ENCODE measurements around the gene SERINC4. TPM values are rescaled to one million over a fixed set of nuclear protein-coding genes. Genes with fewer than 3 reads are reported as not detected.
A peak's percentile ranks its signal among the peaks of the same experiment; 100 is the strongest.
"Not testable (repeated sequence)": the region's sequence is repeated elsewhere in the genome, so short reads cannot be mapped to it uniquely, and the experiment has no call there.

The SERINC4 gene
- total RNA-seq = under 1 TPM in 1 of 6 donors, not detected in 5; 0.34 TPM

DNA sequence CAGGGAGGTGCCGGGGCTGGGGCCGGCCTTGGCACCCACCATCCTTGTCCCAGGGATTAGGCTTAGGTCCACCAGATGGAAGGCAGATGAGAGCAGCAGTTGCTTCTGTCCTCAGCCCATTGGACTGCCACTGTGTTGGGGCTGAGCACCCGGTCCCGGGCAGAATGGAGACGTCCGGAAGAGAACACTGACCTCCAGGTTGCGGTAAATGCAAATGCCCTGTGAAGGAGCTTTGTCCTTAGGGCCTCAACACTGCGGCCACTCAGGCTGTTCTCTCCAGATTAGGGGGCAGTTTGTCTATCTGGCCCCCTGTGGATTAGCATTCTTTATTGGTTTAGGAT lies at the start of gene SERINC4:
TSS of gene SERINC4 (minus strand) at position 276 of the 341 bp plus-strand sequence. CDS start at position 42, 234 bp downstream.
- DNase-seq (peak in 1 of 2 donors; percentile 74), ATAC-seq (ENCODE audit: low FRiP score in 2 of 2) (peak in 1 of 2 donors; percentile 2)
- peak within 1 kb of the TSS; percentile 80 to 93 (median 87) for H3K4me3 ChIP-seq
- H3K27ac ChIP-seq = peak within 1 kb of the TSS; percentile 80 to 92 (median 84)
- TF ChIP-seq, protein P1, sequence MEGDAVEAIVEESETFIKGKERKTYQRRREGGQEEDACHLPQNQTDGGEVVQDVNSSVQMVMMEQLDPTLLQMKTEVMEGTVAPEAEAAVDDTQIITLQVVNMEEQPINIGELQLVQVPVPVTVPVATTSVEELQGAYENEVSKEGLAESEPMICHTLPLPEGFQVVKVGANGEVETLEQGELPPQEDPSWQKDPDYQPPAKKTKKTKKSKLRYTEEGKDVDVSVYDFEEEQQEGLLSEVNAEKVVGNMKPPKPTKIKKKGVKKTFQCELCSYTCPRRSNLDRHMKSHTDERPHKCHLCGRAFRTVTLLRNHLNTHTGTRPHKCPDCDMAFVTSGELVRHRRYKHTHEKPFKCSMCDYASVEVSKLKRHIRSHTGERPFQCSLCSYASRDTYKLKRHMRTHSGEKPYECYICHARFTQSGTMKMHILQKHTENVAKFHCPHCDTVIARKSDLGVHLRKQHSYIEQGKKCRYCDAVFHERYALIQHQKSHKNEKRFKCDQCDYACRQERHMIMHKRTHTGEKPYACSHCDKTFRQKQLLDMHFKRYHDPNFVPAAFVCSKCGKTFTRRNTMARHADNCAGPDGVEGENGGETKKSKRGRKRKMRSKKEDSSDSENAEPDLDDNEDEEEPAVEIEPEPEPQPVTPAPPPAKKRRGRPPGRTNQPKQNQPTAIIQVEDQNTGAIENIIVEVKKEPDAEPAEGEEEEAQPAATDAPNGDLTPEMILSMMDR (IDR thresholded peaks at IDR 0.05) = no peak
- TF ChIP-seq POLR2A (IDR thresholded peaks at IDR 0.05) (no peak), POLR2AphosphoS5 (IDR thresholded peaks at IDR 0.05) (no peak), EP300 (IDR thresholded peaks at IDR 0.05) (no peak)
- no peaks in the 10 kb centered on the region for H3K9me3 ChIP-seq
- 96 to 98% methylated on average over 7 to 8 of the region's 8 CpGs for WGBS, 2 donors
- H3K4me1 ChIP-seq = peaks cover 38 to 56% (median 42%) of the 10 kb centered on the region in 4 donors
- peaks cover 10 to 81% (median 40%) of the 10 kb centered on the region in 4 donors for H3K36me3 ChIP-seq
- H3K27me3 ChIP-seq = no peaks in the 10 kb centered on the region

DNA sequence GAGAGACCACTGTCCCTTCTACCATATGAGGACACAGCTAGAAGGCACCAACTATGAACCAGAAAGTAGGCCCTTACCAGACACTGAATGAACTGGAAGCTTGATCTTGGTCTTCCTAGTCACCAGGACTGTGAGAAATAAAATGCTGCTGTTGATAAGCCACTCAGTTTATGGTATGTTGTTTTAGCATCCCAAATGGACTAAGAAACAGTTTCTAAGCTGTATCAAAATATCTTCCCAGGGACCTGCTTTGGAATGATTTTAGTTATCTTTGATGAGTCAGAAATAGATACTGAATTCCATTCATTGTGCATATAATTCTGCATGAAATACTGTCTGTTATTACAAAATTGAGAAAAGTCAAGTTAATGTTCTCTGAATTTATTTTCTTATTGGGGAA lies 45.4 kb upstream of the SERINC4 start:
- ATAC-seq (ENCODE audit: low FRiP score in 2 of 2) (no peak), DNase-seq (no peak)
- H3K27me3 ChIP-seq = no peaks in the 10 kb centered on the region
- H3K36me3 ChIP-seq = peaks cover 0 to 27% (median 6%) of the 10 kb centered on the region in 4 donors
- no peak overlapping the region for H3K27ac ChIP-seq
- no peak overlapping the region for H3K4me3 ChIP-seq
- H3K9me3 ChIP-seq = no peaks in the 10 kb centered on the region
- no peaks in the 10 kb centered on the region for H3K4me1 ChIP-seq
- no peak for TF ChIP-seq POLR2A (IDR thresholded peaks at IDR 0.05)
- no peak for TF ChIP-seq EP300 (IDR thresholded peaks at IDR 0.05)
- TF ChIP-seq, protein P1 (IDR thresholded peaks at IDR 0.05) = no peak
- no peak for TF ChIP-seq POLR2AphosphoS5 (IDR thresholded peaks at IDR 0.05)

DNA sequence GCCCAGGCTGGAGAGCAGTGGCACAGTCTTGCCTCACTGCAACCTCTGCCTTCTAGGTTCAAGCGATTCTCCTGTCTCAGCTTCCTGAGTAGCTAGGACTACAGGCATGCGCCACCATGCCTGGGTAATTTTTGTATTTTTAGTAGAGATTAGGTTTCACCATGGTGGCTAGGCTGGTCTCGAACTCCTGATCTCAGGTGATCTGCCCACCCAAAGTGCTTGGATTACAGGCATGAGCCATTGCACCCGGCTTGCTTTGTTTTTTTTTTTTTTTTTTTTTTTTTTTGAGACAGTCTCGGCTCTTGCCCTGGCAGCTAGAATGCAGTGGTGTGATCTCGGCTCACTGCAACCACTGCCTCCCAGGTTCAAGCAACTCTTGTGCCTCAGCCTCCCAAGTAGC lies 32.5 kb upstream of the SERINC4 start:
- not testable (repeated sequence) for H3K27me3 ChIP-seq; H3K4me3 ChIP-seq; ATAC-seq (ENCODE audit: low FRiP score in 2 of 2); H3K4me1 ChIP-seq; H3K27ac ChIP-seq; DNase-seq; H3K9me3 ChIP-seq
- peaks cover 0 to 13% (median 3%) of the 10 kb centered on the region in 4 donors for H3K36me3 ChIP-seq
- 95 to 97% methylated on average over 6 of the region's 6 CpGs for WGBS, 2 donors

DNA sequence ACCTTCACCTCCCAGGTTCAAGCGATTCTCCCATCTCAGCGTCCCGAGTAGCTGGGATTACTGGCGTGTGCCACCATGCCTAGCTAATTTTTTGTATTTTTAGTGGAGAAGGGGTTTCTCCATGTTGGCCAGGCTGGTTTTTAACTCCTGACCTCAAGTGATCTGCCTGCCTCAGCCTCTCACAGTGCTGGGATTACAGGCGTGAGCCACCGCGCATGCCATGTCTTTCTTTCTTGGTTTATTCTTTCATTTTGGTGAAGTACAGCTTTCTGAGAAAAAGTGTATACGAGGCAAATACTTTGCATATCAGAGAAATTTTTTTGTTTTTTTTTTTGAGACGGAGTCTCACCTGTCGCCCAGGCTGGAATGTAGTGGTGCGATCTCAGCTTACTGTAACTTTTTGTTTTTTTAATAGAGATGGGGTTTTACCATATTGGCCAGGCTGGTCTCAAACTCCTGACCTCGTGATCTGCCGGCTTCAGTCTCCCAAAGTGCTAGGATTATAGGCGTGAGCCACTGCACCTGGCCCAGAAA lies 31.6 kb upstream of the SERINC4 start:
- H3K27ac ChIP-seq; ATAC-seq (ENCODE audit: low FRiP score in 2 of 2); H3K9me3 ChIP-seq; H3K4me3 ChIP-seq; DNase-seq; H3K27me3 ChIP-seq: not testable (repeated sequence)
- peaks cover 0 to 17% (median 7%) of the 10 kb centered on the region in 4 donors for H3K4me1 ChIP-seq
- 94% methylated on average over 14 of the region's 14 CpGs for WGBS, 2 donors
- peaks cover 0 to 13% (median 3%) of the 10 kb centered on the region in 4 donors for H3K36me3 ChIP-seq

DNA sequence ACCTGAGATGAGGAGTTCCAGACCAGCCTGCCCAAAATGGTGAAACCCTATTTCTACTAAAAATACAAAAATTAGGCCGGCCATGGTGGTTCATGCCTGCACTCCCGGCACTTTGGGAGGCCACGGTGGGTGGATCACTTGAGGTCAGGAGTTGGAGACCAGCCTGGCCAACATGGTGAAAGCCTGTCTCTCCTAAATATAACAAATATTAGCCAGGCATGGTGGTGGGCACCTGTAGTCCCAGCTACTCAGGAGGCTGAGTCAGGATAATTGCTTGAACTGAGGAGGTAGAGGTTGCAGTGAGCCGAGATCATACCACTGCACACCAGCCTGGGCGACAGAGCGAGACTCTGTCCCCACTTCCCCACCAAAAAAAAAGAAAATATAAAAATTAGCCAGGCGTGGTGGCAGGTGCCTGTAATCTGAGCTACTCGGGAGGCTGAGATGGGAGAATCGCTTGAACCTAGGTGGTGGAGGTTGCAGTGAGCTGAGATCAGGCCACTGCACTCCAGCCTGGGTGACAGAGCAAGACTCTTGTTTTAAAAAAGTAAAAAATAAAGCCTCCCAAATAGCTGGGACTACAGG lies 30.8 kb upstream of the SERINC4 start:
- not testable (repeated sequence) for DNase-seq; H3K4me3 ChIP-seq; H3K27me3 ChIP-seq; H3K36me3 ChIP-seq; H3K27ac ChIP-seq; ATAC-seq (ENCODE audit: low FRiP score in 2 of 2); H3K9me3 ChIP-seq
- peaks cover 5 to 22% (median 13%) of the 10 kb centered on the region in 4 donors for H3K4me1 ChIP-seq
- 94 to 96% methylated on average over 9 of the region's 9 CpGs for WGBS, 2 donors

DNA sequence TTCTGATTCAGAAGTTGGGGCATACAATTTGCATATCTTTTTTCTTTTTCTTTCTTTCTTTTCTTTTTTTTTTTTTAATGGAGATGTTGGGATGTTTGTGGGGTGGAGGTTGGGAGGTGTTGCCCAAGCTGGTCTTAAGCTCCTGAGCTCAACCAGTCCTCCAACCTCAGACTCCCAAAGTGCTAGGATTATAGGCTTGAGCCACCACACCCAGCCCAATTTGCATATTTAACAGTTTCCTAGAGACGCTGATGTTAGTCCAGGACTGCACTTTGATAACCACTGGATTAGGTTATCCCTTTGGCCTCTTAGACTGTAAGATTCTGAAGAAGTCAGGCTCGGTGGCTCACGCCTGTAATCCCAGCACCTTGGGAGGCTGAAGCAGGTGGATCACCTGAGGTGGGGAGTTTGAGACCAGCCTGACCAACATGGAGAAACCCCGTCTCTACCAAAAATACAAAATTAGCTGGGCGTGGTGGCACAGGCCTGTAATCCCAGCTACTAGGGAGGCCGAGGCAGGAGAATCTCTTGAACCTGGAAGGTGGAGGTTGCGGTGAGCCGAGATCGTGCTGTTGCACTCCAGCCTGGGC lies 30.0 kb upstream of the SERINC4 start:
- DNase-seq, H3K27ac ChIP-seq: not testable (repeated sequence)
- WGBS, 2 donors = 95% methylated on average over 9 of the region's 9 CpGs

More for the DNA sequence above, 30.0 kb upstream of the SERINC4 start:
- H3K27me3 ChIP-seq; H3K36me3 ChIP-seq; H3K9me3 ChIP-seq; ATAC-seq (ENCODE audit: low FRiP score in 2 of 2); H3K4me3 ChIP-seq: not testable (repeated sequence)
- H3K4me1 ChIP-seq = peaks cover 5 to 26% (median 13%) of the 10 kb centered on the region in 4 donors
